T-helper 1 cell treated with Interleukin-12 subunit alpha and Interleukin-12 subunit beta and Interleukin-4 antibody, amounts not matched to agents 30 μg/mL and 1 μg/mL, for 36 hours (primary cell): ENCODE results near the gene PRC1.
"Not testable (repeated sequence)": the region's sequence is repeated elsewhere in the genome, so short reads cannot be mapped to it uniquely, and the experiment has no call there.

Experiments
- H3K27ac Mint-ChIP-seq: one replicate; pipeline ENCODE4 v1.8.0; 2021; ENCODE audit warnings: mild to moderate bottlenecking, mixed read lengths
- H3K27me3 Mint-ChIP-seq: one replicate; pipeline ENCODE4 v1.8.0; 2021; ENCODE audit warnings: low read depth, mixed read lengths
- H3K36me3 Mint-ChIP-seq: one replicate; pipeline ENCODE4 v1.8.0; 2021; ENCODE audit warnings: low read depth, mixed read lengths
- H3K4me1 Mint-ChIP-seq: one replicate; pipeline ENCODE4 v1.8.0; 2021; ENCODE audit warnings: low read depth, mixed read lengths
- H3K4me3 Mint-ChIP-seq: one replicate; pipeline ENCODE4 v1.8.0; 2021; ENCODE audit warnings: mild to moderate bottlenecking, moderate library complexity, mixed read lengths
- H3K9me3 Mint-ChIP-seq: one replicate; pipeline ENCODE4 v1.8.0; 2021; ENCODE audit warnings: mixed read lengths

Gene PRC1

GRCh38 chr15:90924375-90924774, 70.0 kb downstream of the PRC1 start:
- Mint-ChIP-seq H3K36me3 (peaks cover 32% of the 10 kb centered on the region), H3K9me3 (no peaks in the 10 kb centered on the region), H3K4me3 (peak overlapping the region; percentile 18), H3K27ac (peak overlapping the region; percentile 84), H3K4me1 (peaks cover 45% of the 10 kb centered on the region), H3K27me3 (no peaks in the 10 kb centered on the region)

DNA sequence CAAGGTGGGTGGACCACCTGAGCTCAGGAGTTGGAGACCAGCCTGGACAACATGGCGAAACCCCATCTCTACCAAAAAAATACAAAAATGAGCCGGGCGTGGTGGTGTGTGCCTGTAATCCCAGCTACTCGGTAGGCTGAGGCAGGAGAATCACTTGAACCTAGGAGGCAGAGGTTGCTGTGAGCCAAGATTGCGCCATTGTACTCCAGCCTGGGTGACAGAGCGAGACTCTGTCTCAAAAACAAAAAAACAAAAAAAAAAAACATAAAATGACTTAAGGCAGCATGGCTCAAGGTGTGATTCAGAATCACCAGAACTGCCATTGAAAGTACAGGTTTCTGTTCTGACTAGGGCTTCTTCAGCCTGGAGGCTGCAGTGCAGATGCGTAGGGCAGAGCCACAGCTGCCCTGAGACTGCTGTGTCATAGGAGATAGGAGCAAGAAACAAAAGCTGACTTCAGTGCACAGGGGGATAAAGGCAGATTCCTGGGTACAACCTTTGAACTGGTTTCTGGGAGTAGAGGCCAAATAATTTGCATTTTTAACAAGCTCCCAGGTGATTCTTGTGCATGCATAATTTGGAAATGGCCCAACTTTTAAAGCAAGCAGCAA, 71.5 kb downstream of the PRC1 start:
- peak overlapping the region; percentile 84 for H3K27ac Mint-ChIP-seq
- H3K4me3 Mint-ChIP-seq, result peak overlapping the region; percentile 5
- H3K4me1 Mint-ChIP-seq, result peaks cover 38% of the 10 kb centered on the region
- H3K9me3 Mint-ChIP-seq, H3K27me3 Mint-ChIP-seq: not testable (repeated sequence)
- peaks cover 41% of the 10 kb centered on the region for H3K36me3 Mint-ChIP-seq

DNA sequence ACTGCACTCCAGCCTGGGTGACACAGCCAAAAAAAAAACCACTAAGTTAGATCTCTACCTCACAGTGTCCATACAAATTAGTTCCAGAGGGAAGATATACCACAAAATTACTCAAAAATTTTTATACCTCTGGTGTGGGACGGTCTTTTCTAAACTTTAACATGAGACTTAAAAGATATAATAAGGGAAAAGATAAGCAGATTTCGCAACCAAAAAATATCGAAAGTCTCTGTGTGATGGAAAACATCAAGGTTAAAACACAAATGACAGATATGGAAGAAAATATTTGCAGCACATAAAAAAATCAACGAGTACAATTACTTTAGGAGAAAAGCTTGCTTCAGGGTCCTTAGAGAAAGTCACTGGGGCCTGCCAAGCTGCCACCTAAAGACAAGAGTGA, 72.4 kb downstream of the PRC1 start:
- peaks cover 48% of the 10 kb centered on the region for H3K36me3 Mint-ChIP-seq
- H3K9me3 Mint-ChIP-seq, result no peaks in the 10 kb centered on the region
- no peaks in the 10 kb centered on the region for H3K27me3 Mint-ChIP-seq
- peaks cover 38% of the 10 kb centered on the region for H3K4me1 Mint-ChIP-seq
- H3K27ac Mint-ChIP-seq, result peak overlapping the region; percentile 55
- H3K4me3 Mint-ChIP-seq, result no peak overlapping the region

DNA sequence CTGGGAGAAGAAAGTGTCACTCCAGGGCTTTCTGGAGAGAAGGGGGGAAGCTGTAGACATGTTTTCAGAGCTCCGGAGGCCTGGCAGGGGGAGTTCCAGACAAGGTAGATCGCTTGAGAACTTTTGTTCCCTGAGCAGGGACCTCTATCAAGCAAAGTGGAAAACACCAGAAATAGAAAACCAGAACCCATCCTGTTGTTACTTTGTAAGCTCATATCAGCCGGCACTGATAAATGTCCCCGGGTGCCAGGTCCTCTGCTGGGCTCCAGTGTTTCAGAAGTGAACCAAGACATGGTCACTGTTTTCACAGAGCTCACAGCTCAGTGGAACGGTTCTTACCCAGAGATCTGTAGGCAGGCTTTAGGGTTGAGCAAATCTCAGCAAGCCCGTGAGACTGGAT, 75.5 kb downstream of the PRC1 start:
- H3K9me3 Mint-ChIP-seq, result no peaks in the 10 kb centered on the region
- H3K27me3 Mint-ChIP-seq, result no peaks in the 10 kb centered on the region
- H3K36me3 Mint-ChIP-seq, result peaks cover 69% of the 10 kb centered on the region
- H3K27ac Mint-ChIP-seq, result no peak overlapping the region
- H3K4me1 Mint-ChIP-seq, result peaks cover 24% of the 10 kb centered on the region
- H3K4me3 Mint-ChIP-seq, result no peak overlapping the region

- Mint-ChIP-seq H3K4me3 (no peak overlapping the region), H3K27me3 (no peaks in the 10 kb centered on the region), H3K4me1 (peaks cover 19% of the 10 kb centered on the region), H3K9me3 (no peaks in the 10 kb centered on the region), H3K27ac (no peak overlapping the region), H3K36me3 (peaks cover 75% of the 10 kb centered on the region)
These were observed 76.1 kb downstream of the PRC1 start for GRCh38 chr15:90918034-90918788.

GRCh38 chr15:90917569-90917968, 76.8 kb downstream of the PRC1 start:
- H3K9me3 Mint-ChIP-seq, result no peaks in the 10 kb centered on the region
- peaks cover 15% of the 10 kb centered on the region for H3K4me1 Mint-ChIP-seq
- peaks cover 77% of the 10 kb centered on the region for H3K36me3 Mint-ChIP-seq
- no peak overlapping the region for H3K27ac Mint-ChIP-seq
- no peak overlapping the region for H3K4me3 Mint-ChIP-seq
- H3K27me3 Mint-ChIP-seq, result no peaks in the 10 kb centered on the region

GRCh38 chr15:90916461-90916860, 77.9 kb downstream of the PRC1 start:
- Mint-ChIP-seq H3K27me3 (no peaks in the 10 kb centered on the region), H3K9me3 (no peaks in the 10 kb centered on the region), H3K4me3 (no peak overlapping the region), H3K27ac (no peak overlapping the region), H3K4me1 (peaks cover 6% of the 10 kb centered on the region), H3K36me3 (peaks cover 70% of the 10 kb centered on the region)
